ENCODE data around the gene GPR3.
A peak's percentile ranks its signal among the peaks of the same experiment; 100 is the strongest.
"Not testable (repeated sequence)": the region's sequence is repeated elsewhere in the genome, so short reads cannot be mapped to it uniquely, and the experiment has no call there.

The GPR3 gene

DNA sequence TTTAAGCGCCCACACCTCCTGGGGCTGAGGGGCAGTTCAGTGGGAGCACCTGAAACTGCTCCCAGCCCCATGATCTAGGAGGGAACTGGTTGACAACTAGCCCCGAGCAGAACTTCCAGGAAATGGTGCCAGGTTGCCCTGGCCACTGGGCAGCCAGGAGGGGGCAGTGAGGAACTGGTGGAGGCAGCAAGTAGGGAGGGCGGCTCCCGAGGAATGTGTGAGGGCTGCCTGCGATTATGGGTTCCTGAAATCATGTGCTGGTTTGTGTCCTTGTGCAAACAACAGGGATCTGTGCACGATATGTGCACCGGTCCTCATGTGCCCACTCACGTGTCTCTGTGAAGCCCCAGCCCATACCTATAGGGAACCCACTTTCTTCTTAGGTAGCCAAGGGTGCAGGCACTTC, 9.9 kb downstream of the GPR3 start:
- no peak for DNase-seq

DNA sequence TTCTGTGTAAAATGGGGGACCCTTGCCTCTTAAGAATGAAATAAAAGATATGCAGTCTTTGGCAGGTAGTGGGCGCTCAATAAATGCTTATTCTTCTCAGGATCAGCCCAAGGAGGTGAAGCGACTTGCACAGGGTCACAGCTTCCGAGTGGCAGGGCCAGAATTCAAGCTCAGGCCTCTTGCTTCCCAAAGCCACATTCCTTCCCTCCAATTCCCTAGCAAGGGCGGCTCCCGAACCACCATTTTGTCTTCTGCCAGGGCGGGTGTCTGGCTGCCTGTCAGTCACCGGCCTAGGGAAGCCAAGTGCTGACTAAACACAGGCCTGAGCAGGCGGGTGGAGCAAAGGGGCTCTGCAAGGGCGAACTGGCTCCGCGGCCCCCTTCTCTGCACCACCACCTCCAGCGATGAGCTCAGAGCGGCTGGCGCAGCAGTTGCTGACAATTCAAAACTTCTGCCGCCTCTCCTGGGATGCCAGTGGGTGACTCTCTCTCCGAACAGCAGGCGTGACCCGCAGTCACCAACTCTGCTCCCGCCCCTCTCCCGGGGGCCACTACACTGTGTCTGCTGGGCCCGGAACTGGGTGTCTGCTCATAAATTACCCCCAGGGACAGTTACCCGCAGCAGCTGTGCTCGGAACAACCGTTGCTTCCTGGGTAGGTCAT, 10.8 kb downstream of the GPR3 start:
- no peak for DNase-seq

DNA sequence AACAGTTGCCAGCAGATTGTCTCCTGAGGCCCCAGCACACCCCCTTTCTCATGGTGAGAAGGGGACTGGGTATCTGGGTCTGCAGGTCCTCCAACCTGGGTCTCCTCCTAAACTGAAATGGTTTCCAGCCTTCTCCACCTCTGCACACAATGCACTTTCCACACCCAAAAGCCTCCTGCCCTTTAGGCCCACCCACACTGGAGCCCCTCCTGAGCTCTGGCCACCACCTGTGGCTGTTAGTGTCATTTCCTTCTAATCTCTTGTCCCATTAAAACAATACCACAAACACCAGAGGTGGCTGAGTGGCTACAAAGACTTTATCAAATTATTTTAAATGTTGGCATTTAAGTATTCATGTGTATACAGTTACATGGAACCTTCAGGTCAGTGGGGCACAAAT, 11.5 kb downstream of the GPR3 start:
- no peak for DNase-seq

DNA sequence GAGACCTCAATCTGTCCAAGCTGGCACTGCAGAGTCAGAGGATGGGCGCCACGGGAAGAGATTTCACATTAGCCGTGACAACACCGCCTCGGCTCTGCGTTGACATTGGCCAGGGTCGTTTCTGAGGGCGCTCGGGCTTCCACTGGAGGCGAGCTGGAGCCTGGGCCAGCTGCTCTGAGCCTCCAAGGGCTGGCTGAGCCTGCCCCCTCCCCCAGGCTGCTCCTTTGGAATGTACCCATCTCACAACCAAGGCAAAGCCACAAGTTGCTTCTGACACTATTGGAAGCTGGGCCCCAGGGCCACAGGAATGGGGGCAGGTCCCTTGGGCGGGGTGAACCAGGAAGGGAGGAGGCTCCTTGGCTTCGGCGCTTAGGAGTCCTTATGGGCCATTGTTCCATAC, 12.7 kb downstream of the GPR3 start:
- no peak for DNase-seq

DNA sequence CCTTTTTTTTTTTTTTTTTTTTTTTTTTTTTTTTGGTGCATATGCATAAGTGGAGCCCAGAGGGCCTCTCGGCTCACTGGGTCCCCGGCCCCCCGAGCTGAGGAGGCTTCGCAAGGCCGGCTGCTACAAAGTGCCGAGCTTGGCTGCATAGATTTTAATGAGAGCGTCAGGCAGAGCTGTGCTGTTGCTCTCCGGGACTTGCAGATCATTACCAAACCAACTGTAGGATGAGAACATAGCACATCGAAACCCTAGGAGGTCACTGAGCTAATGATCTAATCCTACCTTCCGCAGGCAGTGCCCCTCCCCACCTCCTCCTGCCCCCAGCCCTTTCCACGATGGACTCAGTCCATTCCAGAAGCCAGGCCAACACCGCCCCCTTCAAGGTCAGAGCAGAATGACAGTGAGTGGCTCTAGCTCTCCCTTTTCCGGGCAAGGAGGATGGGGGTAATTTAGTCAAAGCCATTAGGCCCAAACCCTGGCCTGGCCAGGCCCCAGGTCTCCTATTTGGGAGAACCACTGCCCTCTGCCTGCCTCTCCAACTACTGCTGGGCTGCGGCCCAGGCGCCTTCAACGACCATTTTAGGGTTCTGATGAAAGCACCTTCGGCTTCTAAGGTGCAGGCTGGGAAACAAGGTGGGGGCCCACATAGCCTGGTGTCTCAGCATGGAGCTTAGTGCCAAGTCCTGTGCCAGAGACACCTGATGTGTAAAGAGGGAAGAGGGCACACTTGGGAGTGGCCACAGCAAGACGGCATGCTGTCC, 13.4 kb downstream of the GPR3 start:
- not testable (repeated sequence) for DNase-seq

DNA sequence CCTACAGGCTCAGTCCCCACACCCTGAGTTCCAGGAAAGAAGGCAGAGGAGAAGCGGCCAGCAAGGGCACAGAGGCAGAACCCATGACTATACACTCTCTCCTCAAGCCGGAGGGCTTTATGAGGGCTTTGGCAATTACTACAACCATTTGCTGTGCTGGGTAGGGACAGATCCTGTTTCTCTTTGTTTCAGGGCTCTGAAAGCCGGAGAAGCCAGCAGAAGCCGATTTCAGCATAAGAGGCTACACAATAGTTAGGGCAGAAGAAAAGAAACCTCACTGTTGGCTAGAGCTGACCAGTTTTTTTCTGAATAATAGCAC, 13.9 kb downstream of the GPR3 start:
- DNase-seq: no peak

DNA sequence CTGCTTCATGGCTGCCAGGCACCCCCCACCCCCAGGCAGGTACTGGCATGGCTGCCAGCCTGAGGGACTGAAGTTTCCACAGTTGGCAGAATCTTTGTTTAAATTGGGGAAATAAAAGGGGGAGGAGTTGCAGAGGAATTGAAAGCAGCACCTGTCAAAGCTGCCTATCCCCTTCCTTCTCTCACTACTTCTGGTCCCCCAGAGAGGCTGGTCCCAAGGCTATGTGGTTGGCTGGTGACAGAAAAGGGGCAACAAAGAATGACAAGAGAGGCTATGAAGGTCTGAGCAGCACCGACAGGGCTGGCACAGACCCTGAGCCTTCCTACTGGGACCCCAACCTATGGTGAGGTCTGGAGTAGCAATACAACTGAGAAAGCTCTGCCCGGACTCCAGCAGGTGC, 14.4 kb downstream of the GPR3 start:
- DNase-seq: not testable (repeated sequence)

DNA sequence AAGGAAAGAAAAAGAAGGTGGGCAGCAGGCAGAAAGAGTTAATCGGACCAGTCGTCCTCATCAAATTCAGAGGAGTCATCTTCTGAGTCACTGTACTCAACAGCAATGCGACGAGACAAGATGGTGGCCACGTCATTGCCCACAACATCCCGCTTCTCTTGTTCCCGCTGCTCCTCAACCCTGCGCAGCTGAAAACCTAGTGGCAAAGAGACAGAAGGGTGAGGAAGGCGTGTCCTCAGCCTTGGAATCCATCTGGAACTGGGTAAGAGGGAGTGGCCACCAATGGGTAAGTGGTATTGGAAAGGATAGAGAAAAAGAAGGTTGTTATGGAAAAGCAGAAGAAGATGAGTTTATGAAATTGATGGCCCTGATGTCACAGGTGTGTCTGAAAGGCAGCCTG, 15.7 kb downstream of the GPR3 start:
- no peak for DNase-seq

DNA sequence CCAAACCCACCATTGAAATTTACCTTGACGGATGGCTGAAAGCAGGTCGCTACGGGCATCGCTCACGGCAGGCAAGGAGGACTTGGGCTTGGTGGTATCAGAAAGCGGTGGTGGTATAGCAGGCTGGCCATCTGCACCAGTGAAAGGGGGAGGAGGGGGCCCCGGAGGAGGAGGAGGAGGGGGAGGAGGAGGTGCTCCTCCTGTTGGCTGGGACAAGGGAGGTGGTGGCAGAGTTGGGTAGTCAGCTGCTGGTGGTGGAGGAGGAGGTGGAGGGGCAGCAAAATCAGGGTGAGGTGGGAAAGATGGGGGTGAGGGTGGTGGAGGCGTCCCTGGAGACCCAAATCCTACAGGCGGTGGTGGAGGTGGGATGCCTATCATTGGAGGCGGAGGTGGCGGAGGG, 17.2 kb downstream of the GPR3 start:
- DNase-seq: no peak

DNA sequence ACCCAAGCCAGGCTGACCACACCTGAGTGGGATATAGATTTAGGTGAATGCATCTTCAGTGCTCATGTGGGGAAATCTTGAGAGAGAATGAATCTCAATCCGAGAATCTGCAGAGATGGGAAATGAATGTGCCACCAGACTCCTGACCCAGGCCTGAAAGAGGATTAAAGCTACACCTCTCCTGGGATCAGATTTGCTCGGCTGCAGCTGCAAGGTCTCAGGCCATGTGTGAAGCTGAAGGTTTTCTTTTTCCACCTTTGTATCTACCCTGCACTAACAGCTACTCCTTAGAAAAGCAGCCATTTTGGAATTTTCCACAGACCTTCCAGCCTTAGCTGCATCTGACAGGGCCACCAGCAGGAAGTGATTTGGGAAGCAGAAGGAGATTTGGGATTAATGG, 18.3 kb downstream of the GPR3 start:
- no peak for DNase-seq

DNA sequence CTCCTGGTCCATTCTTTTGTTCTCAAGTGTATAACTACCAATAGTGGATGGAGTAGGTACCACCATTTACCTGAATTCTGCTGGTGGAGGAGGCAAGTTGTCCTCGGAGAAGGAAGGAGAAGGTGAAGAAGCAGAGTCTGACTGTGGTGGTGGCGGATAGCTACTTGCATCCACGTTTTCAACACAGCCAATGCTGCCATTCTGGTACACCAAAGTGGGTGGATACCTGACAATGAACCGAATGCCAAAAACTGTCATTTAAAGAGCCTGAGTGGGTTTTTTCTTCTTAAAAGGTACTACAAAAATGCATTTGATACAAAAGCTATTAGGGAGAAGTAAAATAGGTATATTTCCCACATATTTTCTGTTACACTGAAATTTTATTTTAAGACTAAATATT, 20.1 kb downstream of the GPR3 start:
- DNase-seq: no peak

DNA sequence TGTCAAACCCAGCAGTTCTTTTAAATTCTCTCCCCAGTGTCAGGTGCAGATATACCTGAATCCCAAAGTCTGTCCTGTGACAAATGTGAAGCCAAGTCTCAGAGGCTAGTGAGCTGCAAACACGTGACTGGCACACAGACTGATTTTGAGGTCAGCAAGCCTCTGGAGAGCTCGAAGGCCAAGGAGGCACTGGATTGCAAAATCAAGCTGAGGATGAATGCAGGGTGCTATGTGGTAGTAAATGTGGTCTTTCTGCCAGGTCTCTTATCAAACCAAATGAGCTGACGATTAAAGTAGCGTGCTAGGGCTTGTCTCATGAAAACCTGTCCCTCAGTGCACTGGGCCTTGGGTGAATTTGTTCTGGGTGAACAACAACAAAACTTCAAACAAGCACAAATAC, 20.6 kb downstream of the GPR3 start:
- no peak for DNase-seq

DNA sequence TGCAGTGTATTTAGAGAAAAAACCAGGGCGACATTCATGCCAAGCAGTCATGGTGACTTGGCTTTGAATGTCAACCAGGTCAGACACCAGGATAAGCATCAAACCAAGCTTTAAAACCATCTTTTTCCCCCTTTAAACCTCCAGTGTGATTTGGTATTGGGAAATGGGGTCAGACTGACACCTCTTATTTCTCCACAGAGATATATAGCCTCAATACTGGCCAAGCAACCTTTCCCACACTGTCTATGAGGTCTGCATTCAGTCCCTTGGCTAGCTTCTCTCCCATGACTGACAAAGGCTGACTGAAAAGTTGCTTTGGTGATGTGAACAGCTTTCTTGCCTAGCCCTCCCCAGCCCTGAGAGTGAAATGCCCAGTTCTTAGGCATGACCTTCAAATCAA, 21.7 kb downstream of the GPR3 start:
- DNase-seq: no peak

DNA sequence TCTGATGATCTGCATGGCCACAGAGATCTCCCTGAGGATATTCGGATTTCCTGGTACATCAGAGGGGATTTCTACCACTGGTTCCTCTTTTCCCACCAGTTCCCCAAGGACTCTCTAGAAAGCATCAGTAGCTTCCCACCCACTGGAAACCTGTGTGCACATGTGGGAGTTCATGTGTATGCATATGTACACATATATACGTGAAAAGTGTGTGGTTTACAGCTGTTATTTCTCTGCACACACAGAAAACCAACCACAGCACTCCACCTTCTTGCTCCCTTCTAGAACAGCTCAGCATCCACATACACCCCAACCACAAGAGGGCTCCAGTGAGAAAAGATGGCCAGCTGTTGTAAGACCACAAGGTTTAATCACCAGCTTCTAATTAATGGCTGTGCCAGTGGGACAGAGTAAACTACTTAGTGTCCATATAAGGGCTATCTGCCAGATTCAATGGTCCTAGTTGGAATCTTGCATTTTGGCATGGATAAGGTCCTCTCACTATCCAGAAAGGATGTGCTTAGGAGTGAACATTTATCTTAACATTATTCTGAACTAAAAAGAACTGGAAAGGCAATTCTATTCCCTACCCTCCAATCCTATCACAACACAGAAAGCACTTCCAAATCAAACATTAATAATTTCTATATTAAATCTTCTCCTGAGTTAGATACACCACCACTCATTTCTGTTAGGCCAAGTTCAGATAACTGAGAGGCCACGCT, 24.1 kb downstream of the GPR3 start:
- peak; percentile 53 for DNase-seq

DNA sequence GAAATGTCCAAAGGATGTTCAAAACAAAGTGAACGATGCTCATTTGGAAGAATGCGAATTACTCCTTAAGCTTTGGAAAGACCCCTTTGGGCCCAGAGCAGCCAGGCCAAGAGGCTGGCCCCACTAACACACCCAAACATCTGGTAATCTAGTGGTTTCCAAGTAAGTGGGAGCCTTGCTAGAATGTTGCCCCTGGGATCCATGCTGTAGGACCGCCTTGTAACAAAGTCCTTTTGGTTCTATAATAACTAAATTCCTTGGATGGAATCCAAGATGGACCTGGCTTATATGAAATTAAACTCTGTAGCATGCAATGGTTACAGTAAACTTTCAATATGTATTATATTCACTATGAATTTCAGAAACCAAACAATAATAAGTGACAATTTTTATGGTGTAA, 25.3 kb downstream of the GPR3 start:
- DNase-seq: no peak

DNA sequence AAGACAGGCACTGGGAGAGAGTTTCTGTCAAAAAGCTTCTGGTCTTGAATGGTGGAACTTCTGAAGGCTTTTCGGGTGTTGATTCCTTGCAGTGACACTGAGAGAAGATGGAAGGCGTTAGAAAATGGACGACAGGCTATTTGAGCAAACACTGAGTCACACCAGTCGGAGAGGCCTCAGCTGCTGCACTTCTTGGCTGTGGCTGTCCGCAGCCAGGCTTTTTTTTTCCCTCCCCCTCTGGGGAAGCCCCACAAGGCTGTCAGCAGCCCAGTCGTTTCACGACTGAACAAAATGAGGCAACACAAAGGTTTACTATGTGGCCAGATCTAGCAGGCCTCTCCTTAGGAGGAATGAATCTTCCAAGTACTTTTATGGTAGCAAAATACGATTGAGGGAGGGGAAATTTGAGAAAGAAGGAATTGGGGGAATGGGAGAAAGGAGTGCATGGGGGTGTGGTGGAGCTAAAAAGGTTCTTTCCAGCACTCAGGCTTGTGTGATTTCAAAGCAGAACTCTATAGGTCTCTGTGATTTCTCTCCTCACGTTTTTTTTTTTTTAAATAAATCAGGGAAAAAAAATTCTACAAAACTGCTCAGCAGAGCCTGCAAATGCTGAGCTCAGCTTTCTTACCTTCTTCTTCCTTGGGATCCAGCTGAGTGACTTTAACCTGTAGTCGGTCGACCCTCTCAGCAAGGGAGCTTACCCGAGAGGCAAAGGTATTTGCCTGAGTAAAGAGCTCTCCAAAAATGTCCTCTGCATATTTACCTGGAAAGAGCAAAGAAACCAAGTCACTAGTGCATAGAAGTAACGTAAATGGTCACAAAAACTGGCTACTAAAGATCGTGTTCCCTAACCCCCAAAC, 26.1 kb downstream of the GPR3 start:
- DNase-seq: peak; percentile 33

DNA sequence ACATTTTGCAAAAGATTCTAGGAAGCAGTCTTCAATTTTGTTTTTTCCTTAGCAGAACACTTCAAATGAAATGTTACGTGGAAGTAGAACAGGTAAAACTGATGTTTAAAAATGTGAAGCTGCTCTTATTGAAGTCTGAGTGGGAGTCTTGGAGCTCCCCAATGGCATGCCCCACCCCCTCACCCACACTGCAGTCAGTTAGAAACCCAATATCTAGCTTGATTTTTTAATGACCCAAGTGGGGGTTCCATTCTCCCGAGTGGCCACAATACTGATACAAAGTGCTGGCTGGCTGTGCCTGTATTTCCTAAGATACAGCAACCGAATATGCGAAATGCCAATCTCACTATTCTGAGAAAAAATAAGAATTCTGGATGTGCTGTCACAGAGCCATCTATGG, 31.3 kb downstream of the GPR3 start:
- no peak for DNase-seq

DNA sequence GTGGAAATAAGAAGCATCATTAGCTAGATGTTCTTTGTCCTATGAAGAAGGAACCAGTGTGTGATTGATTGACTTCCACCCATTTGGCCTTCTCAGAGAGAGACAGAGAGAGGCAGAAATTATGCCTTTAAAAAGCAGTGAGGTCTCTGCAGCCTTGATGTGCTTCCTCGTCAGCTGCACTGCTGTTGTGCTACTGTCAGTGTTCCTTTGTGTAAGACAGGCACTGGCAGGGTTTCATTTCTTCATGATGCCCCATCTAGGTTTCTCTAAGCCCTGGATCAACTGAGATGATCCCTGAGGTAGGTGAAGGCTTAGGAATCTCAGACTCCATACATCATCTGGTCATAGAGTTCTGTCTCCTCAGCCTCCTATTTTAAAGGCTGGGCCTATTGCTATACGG, 34.9 kb downstream of the GPR3 start:
- no peak for DNase-seq

DNA sequence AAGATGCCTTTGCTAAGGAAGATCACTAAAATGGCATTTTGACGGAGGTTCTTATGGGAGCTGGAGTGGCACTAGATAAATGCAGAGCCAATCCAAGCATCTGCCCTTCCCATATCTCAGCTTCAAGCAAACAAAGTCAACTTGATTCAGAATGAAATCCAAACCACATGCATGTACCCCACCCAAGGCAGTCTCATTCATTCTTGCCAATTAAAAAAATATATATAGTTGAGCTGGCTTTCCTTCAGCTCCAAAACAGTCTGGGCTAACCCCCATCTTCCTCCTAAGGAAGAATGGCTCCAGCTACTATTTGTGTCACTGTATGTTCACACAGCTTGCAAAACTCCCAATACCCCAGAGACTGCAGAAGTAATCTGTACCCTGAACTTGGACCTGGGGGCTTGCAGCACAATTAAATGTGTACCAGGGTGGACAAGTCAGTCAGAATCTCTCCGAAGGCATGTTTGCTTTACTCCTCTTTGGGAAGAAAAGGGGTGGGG, 35.4 kb downstream of the GPR3 start:
- no peak for DNase-seq

DNA sequence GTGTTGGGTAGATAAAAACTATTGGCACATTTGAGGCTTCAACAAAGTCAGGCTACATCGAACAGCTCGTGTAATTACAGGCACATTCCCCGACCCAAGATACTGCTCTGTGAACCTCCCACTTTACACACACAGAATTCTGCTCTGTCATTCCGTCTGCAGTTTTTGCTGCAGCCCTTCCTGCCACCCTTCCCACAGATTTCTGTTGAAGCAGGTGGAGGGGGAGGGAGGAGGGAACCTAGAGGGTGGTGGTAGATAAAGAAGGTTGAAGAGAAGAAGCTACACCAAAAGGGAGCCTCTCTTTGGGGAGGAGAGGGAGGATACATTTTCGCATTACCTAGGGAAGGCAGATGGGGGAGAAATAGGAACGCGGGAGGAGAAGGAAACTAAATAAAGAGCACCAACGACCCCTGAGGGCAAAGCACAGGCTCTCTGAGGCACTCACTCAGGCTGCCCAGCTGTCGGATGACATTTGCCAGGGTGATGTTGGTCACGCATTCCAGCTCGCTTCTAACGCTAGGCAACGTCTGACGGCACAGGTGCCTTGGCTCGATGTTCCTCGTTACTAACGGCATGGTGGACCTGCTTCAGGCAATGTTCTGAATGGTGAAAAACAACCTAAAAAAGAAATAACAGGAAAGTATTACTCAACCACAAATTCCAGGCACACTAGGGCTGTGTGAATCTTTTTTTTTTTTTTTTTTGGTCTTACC, 36.0 kb downstream of the GPR3 start:
- peak; percentile 29 for DNase-seq

DNA sequence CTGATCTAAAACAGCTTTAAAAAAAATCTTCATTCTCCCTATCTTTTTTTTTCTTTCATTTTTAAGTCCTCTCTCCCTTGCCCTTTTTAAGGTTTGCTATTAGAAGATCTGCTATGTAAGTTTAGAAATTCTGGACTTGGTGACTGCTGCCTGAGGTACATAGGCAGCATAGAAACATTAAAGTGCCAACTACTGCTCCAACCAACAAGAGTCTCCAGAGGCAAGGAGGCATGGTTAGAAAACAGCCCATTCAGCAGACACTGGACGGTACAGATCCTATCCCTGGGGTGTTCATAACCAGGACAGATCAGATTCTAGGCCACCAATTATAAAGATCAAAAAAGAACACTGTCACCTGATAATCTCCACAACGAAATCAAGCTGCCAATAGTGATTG, 36.6 kb downstream of the GPR3 start:
- no peak for DNase-seq

DNA sequence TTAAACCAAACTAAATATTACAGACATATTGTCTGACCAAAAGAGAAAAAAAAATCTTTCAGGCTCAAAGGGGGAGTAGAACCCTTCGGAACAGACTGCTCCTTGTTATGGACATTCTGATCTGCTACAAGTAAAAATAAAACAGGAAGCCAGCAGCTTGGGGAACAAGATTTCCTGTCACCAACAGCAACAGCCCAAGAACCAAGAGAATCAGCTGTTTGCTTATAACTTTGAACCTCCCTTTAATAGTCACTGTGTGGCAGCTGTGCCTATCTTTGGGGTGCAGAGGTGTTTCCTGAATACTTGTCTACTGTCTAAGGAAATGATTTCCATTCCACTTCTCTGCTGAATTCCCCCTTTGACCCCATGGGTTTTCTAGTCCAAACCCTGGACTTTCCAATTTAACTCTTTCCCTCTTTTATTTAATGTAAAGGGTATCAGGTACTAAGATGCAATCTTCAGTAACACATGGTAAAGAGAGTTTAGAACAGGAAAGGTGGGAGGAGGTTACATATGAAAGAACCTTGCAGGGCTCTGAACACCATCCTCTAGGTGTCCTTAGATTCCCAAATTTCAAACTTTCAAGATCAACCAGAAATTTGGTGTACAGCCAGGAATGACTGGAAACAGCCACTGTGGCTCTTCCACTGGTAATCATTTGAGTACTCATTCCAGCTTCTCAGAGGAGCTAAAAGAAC, 38.6 kb downstream of the GPR3 start:
- DNase-seq: no peak
